GM23338 (cell line): Measurements from ENCODE around the gene VPS50. TPM values are rescaled to one million over a fixed set of nuclear protein-coding genes. Genes with fewer than 3 reads are reported as not detected.

Experiments
- ATAC-seq: fragments of 200-7000 bp; cut with Tn5 transposase; 3 replicates; pipeline ENCODE4 v1.9.1; 2020
- DNase-seq: peaks from one replicate; pipeline ENCODE4 v3.0.0-alpha.2; 2015; ENCODE audit warnings: low spot score
- H2AFZ ChIP-seq: fragments of 200-600 bp; sonication (generic); 2 replicates; pipeline ENCODE4 v1.8.0; 2016; ENCODE audit warnings: antibody characterized with exemption, mild to moderate bottlenecking, moderate library complexity
- H3F3A ChIP-seq: fragments of 200-600 bp; sonication (generic); replicated peaks from 2 replicates; pipeline ENCODE4 v1.8.0; 2017; ENCODE audit warnings: antibody characterized with exemption, mixed run types, low read depth
- H3K27ac ChIP-seq: fragments of 200-600 bp; sonication (generic); 2 replicates; pipeline ENCODE4 v1.6.1; 2016; ENCODE audit warnings: low read depth
- H3K27me3 ChIP-seq: fragments of 200-600 bp; sonication (generic); 2 replicates; pipeline ENCODE4 v1.8.0; 2016; ENCODE audit warnings: mild to moderate bottlenecking, mixed run types, moderate library complexity; ENCODE audit not compliant: insufficient read depth
- H3K36me3 ChIP-seq: fragments of 200-600 bp; sonication (generic); 2 replicates; pipeline ENCODE4 v1.8.0; 2016; ENCODE audit warnings: mild to moderate bottlenecking; ENCODE audit not compliant: insufficient read depth
- H3K4me1 ChIP-seq: fragments of 200-600 bp; sonication (generic); 2 replicates; pipeline ENCODE4 v1.8.0; 2016; ENCODE audit warnings: mild to moderate bottlenecking, moderate library complexity; ENCODE audit not compliant: insufficient read depth
- H3K4me2 ChIP-seq: fragments of 200-600 bp; sonication (generic); 2 replicates; pipeline ENCODE4 v1.7.1; 2017; ENCODE audit warnings: mixed run types
- H3K4me3 ChIP-seq: fragments of 200-600 bp; sonication (generic); 2 replicates; pipeline ENCODE4 v1.6.1; 2016; ENCODE audit warnings: mixed run types
- H3K79me2 ChIP-seq: fragments of 200-600 bp; sonication (generic); replicated peaks from 2 replicates; pipeline ENCODE4 v1.8.0; 2017; ENCODE audit warnings: mild to moderate bottlenecking; ENCODE audit not compliant: insufficient read depth
- H3K9me2 ChIP-seq: fragments of 200-600 bp; sonication (generic); 2 replicates; pipeline ENCODE4 v1.8.0; 2017; ENCODE audit not compliant: insufficient read depth
- H4K20me1 ChIP-seq: fragments of 200-600 bp; sonication (generic); replicated peaks from 2 replicates; pipeline ENCODE4 v1.8.0; 2017; ENCODE audit warnings: mild to moderate bottlenecking; ENCODE audit not compliant: insufficient read depth
- H3K27ac Mint-ChIP-seq: 2 replicates; pipeline ENCODE4 v1.8.0; 2020; ENCODE audit warnings: inconsistent platforms, mild to moderate bottlenecking, moderate library complexity, mixed read lengths
- H3K27me3 Mint-ChIP-seq: 3 replicates; pipeline ENCODE4 v1.8.0; 2022; ENCODE audit warnings: low read depth, mild to moderate bottlenecking, moderate library complexity, mixed read lengths, inconsistent platforms; ENCODE audit not compliant: insufficient read depth, poor library complexity
- H3K36me3 Mint-ChIP-seq: 3 replicates; pipeline ENCODE4 v1.8.0; 2021; ENCODE audit warnings: low read depth, mild to moderate bottlenecking, inconsistent platforms, moderate library complexity, mixed read lengths
- H3K4me1 Mint-ChIP-seq: 3 replicates; pipeline ENCODE4 v1.8.0; 2020; ENCODE audit warnings: mild to moderate bottlenecking, inconsistent platforms, mixed read lengths
- H3K4me3 Mint-ChIP-seq: 3 replicates; pipeline ENCODE4 v1.8.0; 2021; ENCODE audit warnings: moderate library complexity, mild to moderate bottlenecking, inconsistent platforms, mixed read lengths
- H3K9me3 Mint-ChIP-seq: 3 replicates; pipeline ENCODE4 v1.8.0; 2020; ENCODE audit warnings: moderate library complexity, mild to moderate bottlenecking, inconsistent platforms, mixed read lengths
- CTCF ChIP-seq, 2 experiments: fragments of 200-600 bp in 1 of 2; sonication (generic) in 1 of 2; conservative IDR thresholded peaks; 2 replicates each; pipeline versions ENCODE4 v1.5.1 to v1.6.1; 2016 to 2017; ENCODE audit warnings: antibody characterized with exemption in 2 of 2, low read depth in 2 of 2, mild to moderate bottlenecking in 2 of 2, moderate library complexity in 1 of 2
- EZH2phosphoT487 ChIP-seq: fragments of 200-600 bp; sonication (generic); IDR thresholded peaks from one replicate; pipeline ENCODE4 v1.8.1; 2018; ENCODE audit warnings: antibody characterized with exemption; ENCODE audit not compliant: unreplicated experiment
- JUNB ChIP-seq: IDR thresholded peaks from one replicate; pipeline ENCODE4 v1.6.1; 2016; ENCODE audit warnings: antibody characterized with exemption; ENCODE audit not compliant: unreplicated experiment
- POLR2AphosphoS5 ChIP-seq: IDR thresholded peaks from 2 replicates; pipeline ENCODE4 v1.6.1; 2016; ENCODE audit warnings: antibody characterized with exemption, low read depth
- REST ChIP-seq: IDR thresholded peaks from one replicate; pipeline ENCODE4 v1.6.1; 2018; ENCODE audit warnings: antibody characterized with exemption; ENCODE audit not compliant: unreplicated experiment
- STAT1 ChIP-seq: IDR thresholded peaks from one replicate; pipeline ENCODE4 v1.6.1; 2016; ENCODE audit warnings: antibody characterized with exemption; ENCODE audit not compliant: unreplicated experiment
- ZNF114 ChIP-seq: fragments of 250-450 bp; sonication (Bioruptor Pico); IDR thresholded peaks from 2 replicates; pipeline ENCODE4 v1.5.0; 2020; ENCODE audit warnings: mild to moderate bottlenecking, moderate library complexity
- ZNF331 ChIP-seq: fragments of 250-450 bp; sonication (Bioruptor Pico); IDR thresholded peaks from 2 replicates; pipeline ENCODE4 v1.5.0; 2020; ENCODE audit warnings: low read depth, mild to moderate bottlenecking, moderate library complexity
- polyA plus RNA-seq: library from polyadenylated mRNA; unstranded; fragments of >200 nt; fragmentation: Nextera tagmentation; extraction: Ambion mirVana; gene quantifications from 2 replicates; pipeline ENCODE4 v1.2.1, GENCODE V29; 2016
- total RNA-seq: library from RNA; depleted of rRNA; stranded (reverse); fragments of >200 nt; shearing (Covaris generic); gene quantifications from 2 replicates; pipeline ENCODE4 v1.2.3, GENCODE V29; 2014
- TF ChIP-seq, protein P1 (sequence below): fragments of 250-450 bp; sonication (Bioruptor Pico); IDR thresholded peaks from 2 replicates; pipeline ENCODE4 v1.5.0; 2020; ENCODE audit warnings: mild to moderate bottlenecking, moderate library complexity

The VPS50 gene
- total and polyA plus RNA-seq, 2 experiments from 2014 or later = 4.3 to 12.3 TPM

GRCh38 chr7:93332172-93332571 lies 100.0 kb downstream of the VPS50 start:
- Mint-ChIP-seq H3K27me3 (no peaks in the 10 kb centered on the region), H3K4me3 (no peak overlapping the region), H3K4me1 (peaks cover 2% of the 10 kb centered on the region; the same call in 1 of the 3 replicates), H3K9me3 (no peaks in the 10 kb centered on the region), H3K27ac (no peak overlapping the region), H3K36me3 (no peaks in the 10 kb centered on the region)
- no peak for ATAC-seq
- Histone ChIP-seq H3K9me2 (no peaks in the 10 kb centered on the region), H3K4me1 (no peaks in the 10 kb centered on the region), H3K79me2 (no peaks in the 10 kb centered on the region), H3K4me3 (no peak overlapping the region), H4K20me1 (no peaks in the 10 kb centered on the region), H2AFZ (no peak overlapping the region), H3K27me3 (no peaks in the 10 kb centered on the region), H3K4me2 (no peak overlapping the region), H3K36me3 (no peaks in the 10 kb centered on the region), H3K27ac (no peak overlapping the region), H3F3A (no peaks in the 10 kb centered on the region)
- DNase-seq = no peak
- no peak for TF ChIP-seq ZNF331 (CRISPR knock-in tag)
- no peak for TF ChIP-seq STAT1
- no peak; a peak in 1 of 4 replicates for TF ChIP-seq CTCF (conservative IDR thresholded peaks at IDR 0.05; ENCODE audit: low read depth in 2 of 2)
- no peak for TF ChIP-seq POLR2AphosphoS5
- TF ChIP-seq JUNB = no peak
- TF ChIP-seq, protein P1, sequence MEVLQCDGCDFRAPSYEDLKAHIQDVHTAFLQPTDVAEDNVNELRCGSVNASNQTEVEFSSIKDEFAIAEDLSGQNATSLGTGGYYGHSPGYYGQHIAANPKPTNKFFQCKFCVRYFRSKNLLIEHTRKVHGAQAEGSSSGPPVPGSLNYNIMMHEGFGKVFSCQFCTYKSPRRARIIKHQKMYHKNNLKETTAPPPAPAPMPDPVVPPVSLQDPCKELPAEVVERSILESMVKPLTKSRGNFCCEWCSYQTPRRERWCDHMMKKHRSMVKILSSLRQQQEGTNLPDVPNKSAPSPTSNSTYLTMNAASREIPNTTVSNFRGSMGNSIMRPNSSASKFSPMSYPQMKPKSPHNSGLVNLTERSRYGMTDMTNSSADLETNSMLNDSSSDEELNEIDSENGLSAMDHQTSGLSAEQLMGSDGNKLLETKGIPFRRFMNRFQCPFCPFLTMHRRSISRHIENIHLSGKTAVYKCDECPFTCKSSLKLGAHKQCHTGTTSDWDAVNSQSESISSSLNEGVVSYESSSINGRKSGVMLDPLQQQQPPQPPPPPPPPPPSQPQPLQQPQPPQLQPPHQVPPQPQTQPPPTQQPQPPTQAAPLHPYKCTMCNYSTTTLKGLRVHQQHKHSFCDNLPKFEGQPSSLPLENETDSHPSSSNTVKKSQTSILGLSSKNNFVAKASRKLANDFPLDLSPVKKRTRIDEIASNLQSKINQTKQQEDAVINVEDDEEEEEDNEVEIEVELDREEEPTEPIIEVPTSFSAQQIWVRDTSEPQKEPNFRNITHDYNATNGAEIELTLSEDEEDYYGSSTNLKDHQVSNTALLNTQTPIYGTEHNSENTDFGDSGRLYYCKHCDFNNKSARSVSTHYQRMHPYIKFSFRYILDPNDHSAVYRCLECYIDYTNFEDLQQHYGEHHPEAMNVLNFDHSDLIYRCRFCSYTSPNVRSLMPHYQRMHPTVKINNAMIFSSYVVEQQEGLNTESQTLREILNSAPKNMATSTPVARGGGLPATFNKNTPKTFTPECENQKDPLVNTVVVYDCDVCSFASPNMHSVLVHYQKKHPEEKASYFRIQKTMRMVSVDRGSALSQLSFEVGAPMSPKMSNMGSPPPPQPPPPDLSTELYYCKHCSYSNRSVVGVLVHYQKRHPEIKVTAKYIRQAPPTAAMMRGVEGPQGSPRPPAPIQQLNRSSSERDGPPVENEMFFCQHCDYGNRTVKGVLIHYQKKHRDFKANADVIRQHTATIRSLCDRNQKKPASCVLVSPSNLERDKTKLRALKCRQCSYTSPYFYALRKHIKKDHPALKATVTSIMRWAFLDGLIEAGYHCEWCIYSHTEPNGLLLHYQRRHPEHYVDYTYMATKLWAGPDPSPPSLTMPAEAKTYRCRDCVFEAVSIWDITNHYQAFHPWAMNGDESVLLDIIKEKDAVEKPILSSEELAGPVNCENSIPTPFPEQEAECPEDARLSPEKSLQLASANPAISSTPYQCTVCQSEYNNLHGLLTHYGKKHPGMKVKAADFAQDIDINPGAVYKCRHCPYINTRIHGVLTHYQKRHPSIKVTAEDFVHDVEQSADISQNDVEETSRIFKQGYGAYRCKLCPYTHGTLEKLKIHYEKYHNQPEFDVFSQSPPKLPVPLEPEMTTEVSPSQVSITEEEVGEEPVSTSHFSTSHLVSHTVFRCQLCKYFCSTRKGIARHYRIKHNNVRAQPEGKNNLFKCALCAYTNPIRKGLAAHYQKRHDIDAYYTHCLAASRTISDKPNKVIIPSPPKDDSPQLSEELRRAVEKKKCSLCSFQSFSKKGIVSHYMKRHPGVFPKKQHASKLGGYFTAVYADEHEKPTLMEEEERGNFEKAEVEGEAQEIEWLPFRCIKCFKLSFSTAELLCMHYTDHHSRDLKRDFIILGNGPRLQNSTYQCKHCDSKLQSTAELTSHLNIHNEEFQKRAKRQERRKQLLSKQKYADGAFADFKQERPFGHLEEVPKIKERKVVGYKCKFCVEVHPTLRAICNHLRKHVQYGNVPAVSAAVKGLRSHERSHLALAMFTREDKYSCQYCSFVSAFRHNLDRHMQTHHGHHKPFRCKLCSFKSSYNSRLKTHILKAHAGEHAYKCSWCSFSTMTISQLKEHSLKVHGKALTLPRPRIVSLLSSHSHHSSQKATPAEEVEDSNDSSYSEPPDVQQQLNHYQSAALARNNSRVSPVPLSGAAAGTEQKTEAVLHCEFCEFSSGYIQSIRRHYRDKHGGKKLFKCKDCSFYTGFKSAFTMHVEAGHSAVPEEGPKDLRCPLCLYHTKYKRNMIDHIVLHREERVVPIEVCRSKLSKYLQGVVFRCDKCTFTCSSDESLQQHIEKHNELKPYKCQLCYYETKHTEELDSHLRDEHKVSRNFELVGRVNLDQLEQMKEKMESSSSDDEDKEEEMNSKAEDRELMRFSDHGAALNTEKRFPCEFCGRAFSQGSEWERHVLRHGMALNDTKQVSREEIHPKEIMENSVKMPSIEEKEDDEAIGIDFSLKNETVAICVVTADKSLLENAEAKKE = no peak
- TF ChIP-seq ZNF114 (CRISPR knock-in tag) = no peak
- TF ChIP-seq REST = no peak
- no peak for TF ChIP-seq EZH2phosphoT487
